GM23248 (cell line): ENCODE measurements around the gene CPED1.

ENCODE experiments used
- EZH2 ChIP-seq: fragments of 200-600 bp; sonication (generic); IDR thresholded peaks from 2 replicates; pipeline ENCODE4 v1.6.1; 2018; ENCODE audit warnings: antibody characterized with exemption, mild to moderate bottlenecking; ENCODE audit not compliant: insufficient read depth, poor library complexity, severe bottlenecking
- EZH2phosphoT487 ChIP-seq: fragments of 200-600 bp; sonication (generic); IDR thresholded peaks from 2 replicates; pipeline ENCODE4 v1.6.1; 2018; ENCODE audit warnings: antibody characterized with exemption, moderate library complexity, mild to moderate bottlenecking, low read depth; ENCODE audit not compliant: insufficient read depth

- TF ChIP-seq EZH2phosphoT487 = no peak
- no peak for TF ChIP-seq EZH2
These were observed 37.6 kb downstream of the CPED1 start for GRCh38 chr7:121026159-121026558.
